ENCODE data around the gene FANCE. TPM values are rescaled to one million over a fixed set of nuclear protein-coding genes. Genes with fewer than 3 reads are reported as not detected.

The FANCE gene
- polyA plus RNA-seq, 12 donors = 14.2 to 26.4 (median 18.7) TPM; not detected in 1

GRCh38 chr6:35483490-35483889 is 31.4 kb downstream of the FANCE start:
- DNase-seq = no peak

- no peak for DNase-seq
These were observed 31.9 kb downstream of the FANCE start for GRCh38 chr6:35483893-35484645.

DNA sequence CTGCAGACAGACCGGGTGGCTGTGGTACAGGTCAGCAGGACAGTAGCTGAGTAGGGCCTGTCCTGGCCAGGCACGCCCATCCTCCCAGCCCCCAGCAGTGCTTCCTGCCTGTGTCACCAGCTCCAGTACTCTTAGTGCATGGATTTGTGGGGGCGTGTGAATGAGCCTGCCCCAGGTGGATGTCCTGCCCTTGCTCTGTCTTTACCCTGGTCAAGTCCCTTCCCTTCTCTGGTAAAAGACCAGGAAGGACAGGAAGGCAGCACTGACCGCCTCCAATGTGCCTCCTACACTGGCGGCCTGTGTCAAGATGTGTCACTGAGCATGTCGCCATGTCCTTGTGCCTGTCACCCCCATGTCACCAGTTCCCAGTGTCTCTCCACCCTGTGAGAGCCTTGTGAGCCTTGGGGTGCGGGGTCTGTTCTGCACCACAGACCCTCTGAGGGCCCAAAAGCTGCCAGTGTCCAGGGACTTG is 32.8 kb downstream of the FANCE start:
- no peak for DNase-seq

DNA sequence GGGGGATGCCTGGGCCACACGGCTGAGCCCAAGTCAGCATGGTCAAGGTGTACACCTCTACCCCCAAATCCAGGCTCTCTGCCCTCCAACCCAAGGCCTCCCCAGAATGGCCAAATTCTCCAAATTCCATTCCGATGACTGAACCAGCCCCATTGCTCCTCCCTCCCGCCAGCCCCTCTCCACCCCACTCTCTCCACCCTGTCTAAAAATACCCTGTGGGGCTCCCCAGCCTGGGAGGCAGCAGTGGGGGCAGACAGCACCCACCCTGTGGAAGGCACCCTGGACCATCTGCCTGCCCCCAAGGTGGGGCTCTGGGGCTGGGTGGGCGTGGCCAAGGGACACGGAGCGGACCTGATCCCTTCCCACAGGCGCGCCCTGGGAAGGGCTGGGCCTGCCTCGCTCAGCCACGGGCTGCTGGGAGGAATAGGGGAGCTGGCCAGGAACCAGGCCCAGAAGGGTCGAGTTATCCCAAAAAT is 33.3 kb downstream of the FANCE start:
- no peak for DNase-seq

GRCh38 chr6:35486005-35486925 is 34.1 kb downstream of the FANCE start:
- no peak for DNase-seq

DNA sequence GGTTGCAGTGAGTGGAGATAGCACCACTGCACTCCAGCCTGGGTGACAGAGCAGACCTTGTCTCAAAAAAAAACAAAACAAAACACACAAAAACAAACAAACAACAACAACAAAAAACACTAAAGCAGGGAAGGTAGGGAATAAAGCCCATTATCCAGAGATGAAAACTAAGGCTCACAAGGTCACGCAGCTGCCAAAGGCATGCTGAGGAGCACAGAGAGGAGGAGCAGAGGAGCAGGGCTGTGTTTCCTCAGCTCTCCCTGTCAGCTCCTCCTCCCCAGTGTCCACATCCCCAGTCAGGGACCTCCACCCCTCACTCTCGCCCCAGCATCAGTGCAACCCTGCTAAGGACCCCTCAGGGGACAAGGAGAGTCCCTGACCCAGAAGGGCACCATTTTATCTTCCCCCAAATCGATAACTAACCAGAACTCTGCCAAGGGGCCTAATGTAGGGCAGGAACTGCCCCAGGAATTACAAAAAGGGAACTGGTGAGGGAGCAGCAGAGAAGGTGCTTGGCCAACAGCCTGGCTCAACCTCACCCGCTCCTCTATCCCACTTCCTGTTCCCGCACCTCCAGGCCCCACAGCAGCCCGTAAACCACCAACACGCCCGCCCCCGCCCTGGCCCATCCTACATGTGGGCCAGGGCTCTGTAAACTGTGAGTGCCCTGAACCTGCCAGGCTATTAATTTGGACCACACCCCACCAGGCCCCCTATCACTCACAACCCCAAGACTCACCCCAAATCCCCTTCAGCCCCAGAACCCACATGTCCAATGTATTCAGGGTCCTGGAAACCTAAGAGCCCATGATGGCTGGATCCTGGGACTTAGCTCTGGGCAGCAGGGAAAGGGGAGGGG is 35.7 kb downstream of the FANCE start:
- DNase-seq = no peak

GRCh38 chr6:35488517-35488862 is 36.4 kb downstream of the FANCE start:
- DNase-seq = no peak

GRCh38 chr6:35489066-35489465 is 36.9 kb downstream of the FANCE start:
- no peak for DNase-seq

- peak; percentile 73 for DNase-seq
These were observed 38.1 kb downstream of the FANCE start for GRCh38 chr6:35489995-35490791.

GRCh38 chr6:35490821-35491557 is 38.9 kb downstream of the FANCE start:
- no peak for DNase-seq

- no peak for DNase-seq
These were observed 39.6 kb downstream of the FANCE start for GRCh38 chr6:35491558-35492257.

DNA sequence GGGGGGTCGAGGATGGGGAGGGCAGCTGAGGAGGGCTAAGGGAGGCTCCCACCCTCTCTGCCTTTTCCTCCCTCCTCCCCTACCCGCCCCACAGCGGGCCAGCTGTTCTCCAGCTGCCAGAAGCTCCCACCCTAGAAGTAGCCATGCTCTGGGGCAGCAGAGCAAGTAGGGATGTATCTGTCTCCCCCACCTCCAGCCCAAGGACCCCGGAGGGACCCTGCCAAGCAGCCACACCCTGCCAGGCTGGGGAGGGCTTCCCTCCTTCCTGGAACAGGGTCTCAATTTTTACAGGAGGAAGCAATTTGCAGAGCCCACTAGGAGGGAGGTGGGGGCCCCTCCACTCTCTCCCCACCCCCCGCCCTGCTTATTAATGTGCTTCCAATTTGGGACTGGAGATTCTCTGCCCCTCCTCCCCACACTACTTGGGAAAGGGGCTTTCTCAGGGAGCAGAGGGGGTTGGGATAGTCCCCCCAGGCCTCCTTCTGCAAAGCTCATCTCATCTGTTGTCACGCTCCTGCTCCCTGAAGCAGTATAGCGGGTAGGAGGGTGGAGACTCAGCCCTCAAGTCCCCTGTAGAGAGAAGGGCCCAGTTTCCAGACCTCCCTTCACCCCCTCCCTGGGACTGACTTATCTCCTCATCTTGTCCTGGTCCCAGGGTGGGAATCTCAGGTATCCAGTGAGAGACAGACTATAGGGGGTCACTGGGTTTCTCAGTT is 40.3 kb downstream of the FANCE start:
- DNase-seq = no peak

DNA sequence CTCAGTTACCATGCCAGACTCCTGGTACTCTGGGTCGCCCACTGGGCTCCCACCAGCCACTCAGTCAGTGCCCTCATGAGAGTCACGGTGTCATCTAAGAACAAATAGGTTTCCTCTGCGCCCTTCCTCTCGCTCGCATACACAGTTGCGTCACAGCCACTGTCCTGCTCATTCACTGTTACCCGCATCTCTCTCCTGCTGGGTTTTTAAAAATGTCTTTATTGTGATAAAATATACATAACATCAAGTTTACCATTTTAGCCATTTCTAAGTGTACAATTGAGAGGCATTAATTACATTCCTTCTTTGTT is 40.8 kb downstream of the FANCE start:
- DNase-seq = no peak

DNA sequence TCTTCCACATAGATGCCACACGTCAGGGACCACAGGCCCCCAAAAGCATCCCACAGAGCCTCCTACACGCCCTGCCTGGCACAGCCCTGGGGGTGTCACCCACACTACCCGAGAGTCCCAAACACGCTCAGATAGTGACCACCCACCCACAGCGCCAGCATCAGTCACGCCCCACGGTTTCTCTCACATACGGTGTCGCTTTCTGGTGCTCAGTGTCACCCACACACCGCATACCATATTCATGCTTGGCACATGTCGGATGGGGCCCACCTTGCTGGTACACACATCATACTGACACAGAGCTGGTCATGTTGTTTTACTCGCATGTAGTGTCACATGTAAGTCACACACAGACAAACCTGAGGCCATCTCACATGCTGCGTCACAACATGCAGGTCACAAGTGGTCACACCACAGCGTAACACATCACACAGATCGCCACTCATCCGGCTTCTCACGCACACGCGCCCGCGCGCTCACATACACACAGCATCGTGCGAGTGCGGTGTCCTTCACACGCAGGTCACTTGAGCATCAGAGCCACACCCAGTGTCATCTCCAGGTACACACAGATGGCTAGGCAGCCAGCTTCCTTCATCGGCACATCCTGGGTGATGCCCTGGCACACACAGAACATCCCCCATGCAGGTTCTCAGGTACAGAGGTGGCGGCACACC is 41.3 kb downstream of the FANCE start:
- no peak for DNase-seq

- DNase-seq = no peak
These were observed 42.0 kb downstream of the FANCE start for GRCh38 chr6:35494161-35494563.

GRCh38 chr6:35495258-35496035 is 43.3 kb downstream of the FANCE start:
- DNase-seq = no peak

DNA sequence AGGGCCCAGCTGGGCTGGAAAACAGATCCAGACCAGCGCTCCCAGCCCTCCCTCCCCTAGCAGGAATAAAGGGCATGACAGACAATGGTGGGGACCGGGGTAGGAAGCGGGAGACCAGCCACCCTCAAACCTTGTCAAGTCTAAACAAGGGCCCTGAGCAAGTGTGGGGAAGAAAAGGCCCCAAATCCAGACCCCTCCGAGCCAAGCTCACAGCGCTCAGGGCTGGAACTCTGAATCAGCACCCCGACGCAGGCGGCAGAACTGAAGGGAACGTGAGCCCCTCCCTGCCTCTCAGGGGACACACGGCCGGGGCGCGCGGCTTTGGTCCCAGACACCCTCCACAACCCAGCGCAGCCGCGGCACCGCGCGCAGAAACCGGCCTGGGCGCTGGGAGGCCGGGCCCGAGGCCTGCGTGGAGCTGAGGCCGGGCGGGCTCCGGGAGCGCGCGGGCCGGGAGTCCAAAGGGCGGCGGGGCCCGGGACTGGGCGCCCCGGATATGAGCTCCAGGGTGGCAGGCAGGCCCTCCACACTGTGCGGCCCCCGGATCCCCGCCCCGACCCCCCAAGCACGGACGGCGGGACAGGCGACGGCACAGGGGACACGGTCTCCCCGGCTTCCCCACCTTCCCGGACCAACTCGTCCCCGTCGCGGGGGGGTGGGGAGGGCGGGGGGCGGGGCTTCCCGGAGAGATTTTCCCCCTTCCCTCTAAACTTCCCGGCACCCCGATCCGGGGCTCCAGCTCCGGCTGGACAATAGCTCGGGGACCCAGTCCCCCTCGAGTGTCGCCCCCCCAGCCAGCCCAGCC is 44.1 kb downstream of the FANCE start:
- no peak for DNase-seq
